Common myeloid progenitor, CD34-positive (primary cell): ENCODE results near the gene ZBTB44. TPM values are rescaled to one million over a fixed set of nuclear protein-coding genes. Genes with fewer than 3 reads are reported as not detected.

Source experiments
- CTCF ChIA-PET: fragments of 350-600 bp; sonication (Branson Sonifier 250); formaldehyde crosslinking; loops from one replicate; lab custom pipeline; 2021; ENCODE audit warnings: antibody characterized with exemption; lab: Charles Lee
- POLR2A ChIA-PET: fragments of 350-600 bp; sonication (Branson Sonifier 250); formaldehyde crosslinking; loops from one replicate; lab custom pipeline; 2021; ENCODE audit warnings: antibody characterized with exemption; lab: Charles Lee
- DNase-seq, 3 donors: peaks; one replicate each; pipeline versions ENCODE4 v3.0.0 to v3.0.0-alpha.2; 2013
- H3K27ac ChIP-seq, 2 experiments: 1 replicate in 1 of 2; 2 replicates in 1 of 2; pipeline ENCODE4 v1.7.0; 2013; ENCODE audit warnings: inconsistent platforms in 2 of 2, low read length in 2 of 2, mild to moderate bottlenecking in 2 of 2, low read depth in 1 of 2, moderate library complexity in 1 of 2; ENCODE audit not compliant: severe bottlenecking in 2 of 2, insufficient read depth in 1 of 2, poor library complexity in 1 of 2
- H3K27me3 ChIP-seq, 5 experiments: replicated peaks in 2 of 5; 1 replicate in 3 of 5; 2 replicates in 2 of 5; pipeline versions ENCODE4 v1.6.1 to v1.7.0; 2013; ENCODE audit warnings: low read length in 4 of 5, mild to moderate bottlenecking in 2 of 5, moderate library complexity in 2 of 5, inconsistent platforms in 1 of 5; ENCODE audit not compliant: insufficient read depth in 5 of 5, control insufficient read depth in 4 of 5
- H3K36me3 ChIP-seq, 4 experiments: 1 replicate in 2 of 4; 2 replicates in 2 of 4; pipeline versions ENCODE4 v1.6.1 to v1.7.0; 2013; ENCODE audit warnings: low read length in 3 of 4, control low read depth in 1 of 4, mild to moderate bottlenecking in 1 of 4; ENCODE audit not compliant: control insufficient read depth in 4 of 4, insufficient read depth in 4 of 4
- H3K4me1 ChIP-seq, 4 experiments: 1 replicate in 3 of 4; 2 replicates in 1 of 4; pipeline versions ENCODE4 v1.6.1 to v1.7.1; 2013; ENCODE audit warnings: low read length in 3 of 4, mild to moderate bottlenecking in 3 of 4, control low read depth in 1 of 4, inconsistent platforms in 1 of 4, moderate library complexity in 1 of 4; ENCODE audit not compliant: control insufficient read depth in 4 of 4, insufficient read depth in 4 of 4; ENCODE audit errors: control extremely low read depth in 1 of 4
- H3K4me3 ChIP-seq, 7 experiments: 1 replicate in 4 of 7; 2 replicates in 3 of 7; pipeline versions ENCODE4 v1.5.1 to v1.7.0; 2013; ENCODE audit warnings: mild to moderate bottlenecking in 7 of 7, low read length in 6 of 7, moderate library complexity in 6 of 7, inconsistent platforms in 2 of 7, low read depth in 2 of 7, control low read depth in 1 of 7; ENCODE audit not compliant: insufficient read depth in 4 of 7, control insufficient read depth in 1 of 7; ENCODE audit errors: extremely low read depth in 1 of 7
- H3K9me3 ChIP-seq, 5 experiments: 1 replicate in 4 of 5; 2 replicates in 1 of 5; pipeline versions ENCODE4 v1.6.1 to v1.7.1; 2013; ENCODE audit warnings: low read length in 4 of 5, mild to moderate bottlenecking in 2 of 5, inconsistent platforms in 1 of 5, low read depth in 1 of 5, moderate library complexity in 1 of 5; ENCODE audit not compliant: control insufficient read depth in 4 of 5, insufficient read depth in 2 of 5; ENCODE audit errors: control extremely low read depth in 1 of 5
- WGBS: methylation state at CpG from one replicate; pipeline ENCODE4 v1.1.5; 2013; ENCODE audit not compliant: insufficient coverage; 5-methylcytosine and 5-hydroxymethylcytosine counted together
- polyA plus RNA-seq: library from polyadenylated mRNA; unstranded; fragments of 120-200 nt; gene quantifications from one replicate; pipeline ENCODE4 v1.2.1, GENCODE V29; 2013

ZBTB44 gene
- polyA plus RNA-seq = 44.6 TPM

GRCh38 chr11:130314750-130315285, at the start of gene ZBTB44:
ZBTB44 (minus strand) TSS chr11:130314917; CDS start chr11:130261873, 53,044 bp downstream.
- peaks cover 0 to 3% (median under 1%) of the 10 kb centered on the region in 5 experiments for H3K9me3 ChIP-seq
- peak; percentile 91 to 96 (median 95) for DNase-seq
- peak within 1 kb of the TSS; percentile 72 to 96 (median 83) for H3K4me3 ChIP-seq
- H3K27me3 ChIP-seq = no peaks in the 10 kb centered on the region
- peak within 1 kb of the TSS; percentile 78 to 88 for H3K27ac ChIP-seq
- ChIA-PET CTCF (no interaction called here), POLR2A (no interaction called here)
- H3K4me1 ChIP-seq = peaks cover 14 to 46% (median 28%) of the 10 kb centered on the region in 4 experiments
- 1% methylated on average over 21 of the region's 42 CpGs for WGBS
- H3K36me3 ChIP-seq = no peaks in the 10 kb centered on the region

GRCh38 chr11:130359419-130359818, 44.7 kb upstream of the ZBTB44 start:
- POLR2A ChIA-PET = no interaction called here
- CTCF ChIA-PET = interaction anchor here (0.8 to 1.4 kb wide), 2 partner anchors 10 to 11 kb away, joined by 3 read pairs; no protein-coding TSS in a partner anchor
- H3K4me1 ChIP-seq = no peaks in the 10 kb centered on the region

GRCh38 chr11:130358398-130358797, 43.7 kb upstream of the ZBTB44 start:
- ChIA-PET POLR2A (no interaction called here), CTCF (no interaction called here)
- no peak for DNase-seq
- Histone ChIP-seq H3K27ac (no peak overlapping the region), H3K4me1 (no peaks in the 10 kb centered on the region), H3K4me3 (no peak overlapping the region), H3K36me3 (no peaks in the 10 kb centered on the region), H3K27me3 (no peaks in the 10 kb centered on the region), H3K9me3 (peaks cover 5 to 53% (median 16%) of the 10 kb centered on the region in 5 experiments)

More at GRCh38 chr11:130359419-130359818, 44.7 kb upstream of the ZBTB44 start:
- DNase-seq = peak; percentile 4 to 58 (median 21)
- Histone ChIP-seq H3K27ac (no peak overlapping the region), H3K27me3 (no peaks in the 10 kb centered on the region), H3K4me3 (no peak overlapping the region), H3K36me3 (no peaks in the 10 kb centered on the region), H3K9me3 (peaks cover 5 to 45% (median 14%) of the 10 kb centered on the region in 5 experiments)

GRCh38 chr11:130347261-130347660, 32.5 kb upstream of the ZBTB44 start:
- POLR2A ChIA-PET = no interaction called here
- no peaks in the 10 kb centered on the region for H3K27me3 ChIP-seq
- H3K27ac ChIP-seq = no peak overlapping the region
- DNase-seq = no peak
- no peaks in the 10 kb centered on the region for H3K36me3 ChIP-seq
- CTCF ChIA-PET = interaction anchor here (1.2 kb wide), 1 partner anchor 16 kb away, joined by 4 read pairs; no protein-coding TSS in a partner anchor
- peaks cover 0 to 4% (median 0%) of the 10 kb centered on the region in 5 experiments for H3K9me3 ChIP-seq
- WGBS = 100% methylated on average over 1 of the region's 1 CpG
- H3K4me3 ChIP-seq = no peak overlapping the region
- no peaks in the 10 kb centered on the region for H3K4me1 ChIP-seq

GRCh38 chr11:130344841-130345240, 30.1 kb upstream of the ZBTB44 start:
- H3K4me3 ChIP-seq = no peak overlapping the region
- no peaks in the 10 kb centered on the region for H3K4me1 ChIP-seq
- WGBS = 100% methylated on average over 1 of the region's 1 CpG

GRCh38 chr11:130340671-130341319, 26.1 kb upstream of the ZBTB44 start:
- ChIA-PET POLR2A (no interaction called here), CTCF (no interaction called here)
- DNase-seq = peak in 1 of 3 donors; percentile 9
- 100% methylated on average over 3 of the region's 3 CpGs for WGBS
- no peak overlapping the region for H3K27ac ChIP-seq
- peaks cover 2 to 17% (median 14%) of the 10 kb centered on the region in 5 experiments for H3K9me3 ChIP-seq
- H3K27me3 ChIP-seq = no peaks in the 10 kb centered on the region
- no peaks in the 10 kb centered on the region for H3K4me1 ChIP-seq
- H3K36me3 ChIP-seq = no peaks in the 10 kb centered on the region
- no peak overlapping the region for H3K4me3 ChIP-seq

More at GRCh38 chr11:130344841-130345240, 30.1 kb upstream of the ZBTB44 start:
- no peak for DNase-seq
- Histone ChIP-seq H3K9me3 (peaks cover 2 to 12% (median 10%) of the 10 kb centered on the region in 5 experiments), H3K27me3 (no peaks in the 10 kb centered on the region), H3K27ac (no peak overlapping the region), H3K36me3 (no peaks in the 10 kb centered on the region)
- CTCF ChIA-PET = interaction anchor here (1.2 kb wide), 1 partner anchor 13 kb away, joined by 3 read pairs; no protein-coding TSS in a partner anchor
- POLR2A ChIA-PET = no interaction called here

GRCh38 chr11:130338667-130339066, 23.9 kb upstream of the ZBTB44 start:
- Histone ChIP-seq H3K9me3 (peaks cover 2 to 17% (median 14%) of the 10 kb centered on the region in 5 experiments), H3K27ac (no peak overlapping the region), H3K4me3 (no peak overlapping the region), H3K27me3 (no peaks in the 10 kb centered on the region), H3K4me1 (no peaks in the 10 kb centered on the region), H3K36me3 (no peaks in the 10 kb centered on the region)
- DNase-seq = no peak
- ChIA-PET POLR2A (interaction anchor here (0.6 kb wide), 1 partner anchor 9 kb away, joined by 7 read pairs; no protein-coding TSS in a partner anchor), CTCF (interaction anchor here (0.6 kb wide), 1 partner anchor 1006 kb away, joined by 4 read pairs; no protein-coding TSS in a partner anchor)
- WGBS = 93% methylated on average over 3 of the region's 3 CpGs
